GM21723 (cell line): ENCODE data around the gene ALG10B.

Experiments
- ATAC-seq: cut with Tn5 transposase; IDR thresholded peaks from one replicate; pipeline ENCODE4 v1.9.1; 2021; ENCODE audit warnings: mild to moderate bottlenecking, moderate library complexity; ENCODE audit not compliant: unreplicated experiment

The ALG10B gene

GRCh38 chr12:38374751-38375150 lies 58.2 kb downstream of the ALG10B start:
- ATAC-seq, result no peak
